AG09309 (cell line): ENCODE results near the gene ZDHHC4.

Source experiments
- DNase-seq: peaks from one replicate; pipeline ENCODE4 v3.0.0-alpha.2; 2010; ENCODE audit warnings: low read depth
- H3K4me3 ChIP-seq: 2 replicates; pipeline ENCODE4 v1.5.1; 2011; ENCODE audit warnings: mild to moderate bottlenecking, low read depth, low read length, moderate library complexity; ENCODE audit not compliant: control insufficient read depth
- CTCF ChIP-seq: IDR thresholded peaks from 2 replicates; pipeline ENCODE4 v1.5.1; 2011; ENCODE audit warnings: mild to moderate bottlenecking, low read depth, low read length, inconsistent platforms; ENCODE audit not compliant: insufficient read depth, control insufficient read depth; ENCODE audit errors: missing control alignments

ZDHHC4 gene

GRCh38 chr7:6637544-6638229 lies 60.4 kb downstream of the ZDHHC4 start:
- no peak for DNase-seq
- peak; percentile 33 for TF ChIP-seq CTCF

More at GRCh38 chr7:6637544-6638229, 60.4 kb downstream of the ZDHHC4 start:
- H3K4me3 ChIP-seq, result peak overlapping the region; percentile 60
